Activated CD8-positive, alpha-beta T cell treated with anti-CD3 and anti-CD28 coated beads, Interleukin-2, amount 10 ng/mL, durations not matched to agents 7 days and 5 days (primary cell): Measurements from ENCODE around the gene GMEB2. TPM values are rescaled to one million over a fixed set of nuclear protein-coding genes. Genes with fewer than 3 reads are reported as not detected.
"Not testable (repeated sequence)": the region's sequence is repeated elsewhere in the genome, so short reads cannot be mapped to it uniquely, and the experiment has no call there.

Source experiments
- ATAC-seq: fragments of 150-1000 bp; cut with Tn5 transposase; one replicate; pipeline ENCODE4 v1.10.0; 2021; ENCODE audit warnings: moderate library complexity
- CTCF ChIA-PET: fragments of 350-600 bp; sonication (Branson Sonifier 250); formaldehyde crosslinking; loops from one replicate; lab custom pipeline; 2021; ENCODE audit warnings: antibody characterized with exemption; lab: Charles Lee
- POLR2A ChIA-PET: fragments of 350-600 bp; sonication (Branson Sonifier 250); formaldehyde crosslinking; loops from one replicate; lab custom pipeline; 2021; ENCODE audit warnings: antibody characterized with exemption; lab: Charles Lee
- DNase-seq: peaks from one replicate; pipeline ENCODE4 v3.0.0-alpha.2; 2020
- H3K27ac Mint-ChIP-seq: one replicate; pipeline ENCODE4 v1.8.0; 2021; ENCODE audit warnings: mild to moderate bottlenecking, mixed read lengths
- H3K27me3 Mint-ChIP-seq: one replicate; pipeline ENCODE4 v1.8.0; 2021; ENCODE audit warnings: low read depth, mixed read lengths
- H3K36me3 Mint-ChIP-seq: one replicate; pipeline ENCODE4 v1.8.0; 2021; ENCODE audit warnings: low read depth, mixed read lengths
- H3K4me1 Mint-ChIP-seq: one replicate; pipeline ENCODE4 v1.8.0; 2021; ENCODE audit warnings: low read depth, mixed read lengths
- H3K4me3 Mint-ChIP-seq: one replicate; pipeline ENCODE4 v1.8.0; 2021; ENCODE audit warnings: mild to moderate bottlenecking, mixed read lengths
- H3K9me3 Mint-ChIP-seq: one replicate; pipeline ENCODE4 v1.8.0; 2022; ENCODE audit warnings: mixed read lengths; ENCODE audit not compliant: insufficient read depth
- total RNA-seq, 2 experiments: library from RNA; stranded (reverse); gene quantifications; one replicate each; pipeline ENCODE4 v1.2.3, GENCODE V29; 2021

The GMEB2 gene
- total RNA-seq, 2 experiments from 2014 or later, result 16.2 TPM

DNA sequence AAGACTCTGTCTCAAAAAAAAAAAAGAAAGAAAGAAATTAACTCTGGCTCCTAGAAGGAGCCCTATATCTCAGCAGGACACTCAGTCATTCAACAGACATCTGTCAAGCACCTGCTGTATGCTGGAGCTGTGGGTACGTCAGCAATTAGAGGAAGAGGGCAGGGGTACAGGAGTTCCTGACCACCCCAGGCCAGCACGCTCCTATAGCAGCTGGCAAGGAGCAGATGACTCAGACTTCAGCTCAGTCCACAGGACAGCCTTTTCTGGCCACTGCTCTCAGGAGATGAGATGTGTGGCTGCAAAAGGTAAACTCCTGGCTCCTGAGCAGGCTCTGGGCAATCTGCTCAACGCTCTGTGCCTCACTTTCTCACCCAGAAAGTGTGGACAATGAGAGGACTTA is 29.6 kb upstream of the GMEB2 start:
- ChIA-PET CTCF (no interaction called here), POLR2A (no interaction called here)
- H3K27me3 Mint-ChIP-seq, result peaks cover 3% of the 10 kb centered on the region
- H3K36me3 Mint-ChIP-seq, result peaks cover 6% of the 10 kb centered on the region
- ATAC-seq (no peak), DNase-seq (no peak)
- H3K4me3 Mint-ChIP-seq, result no peak overlapping the region
- peaks cover 44% of the 10 kb centered on the region for H3K4me1 Mint-ChIP-seq
- no peaks in the 10 kb centered on the region for H3K9me3 Mint-ChIP-seq
- no peak overlapping the region for H3K27ac Mint-ChIP-seq

DNA sequence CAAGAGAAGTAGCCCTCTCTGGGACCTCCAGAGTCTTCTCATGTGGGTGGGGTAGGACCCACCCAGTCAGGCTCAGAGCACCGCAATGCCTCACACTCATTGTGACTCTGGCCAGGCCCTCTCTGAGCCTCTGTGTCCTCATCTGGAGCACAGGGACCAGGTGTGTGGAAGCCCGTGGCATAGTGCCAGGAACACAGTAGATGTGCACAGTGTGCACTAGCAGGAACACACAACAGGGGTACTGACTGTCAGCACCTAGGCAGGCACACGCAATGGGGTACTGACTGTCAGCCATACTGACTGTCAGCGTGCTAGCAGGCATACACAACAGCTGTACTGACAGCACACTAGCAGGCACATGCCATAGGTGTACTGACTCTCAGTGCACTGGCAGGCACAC is 28.3 kb upstream of the GMEB2 start:
- ATAC-seq (no peak), DNase-seq (no peak)
- peaks cover 4% of the 10 kb centered on the region for H3K36me3 Mint-ChIP-seq
- ChIA-PET CTCF (no interaction called here), POLR2A (no interaction called here)
- no peak overlapping the region for H3K4me3 Mint-ChIP-seq
- peaks cover 6% of the 10 kb centered on the region for H3K27me3 Mint-ChIP-seq
- no peak overlapping the region for H3K27ac Mint-ChIP-seq
- peaks cover 46% of the 10 kb centered on the region for H3K4me1 Mint-ChIP-seq
- no peaks in the 10 kb centered on the region for H3K9me3 Mint-ChIP-seq

DNA sequence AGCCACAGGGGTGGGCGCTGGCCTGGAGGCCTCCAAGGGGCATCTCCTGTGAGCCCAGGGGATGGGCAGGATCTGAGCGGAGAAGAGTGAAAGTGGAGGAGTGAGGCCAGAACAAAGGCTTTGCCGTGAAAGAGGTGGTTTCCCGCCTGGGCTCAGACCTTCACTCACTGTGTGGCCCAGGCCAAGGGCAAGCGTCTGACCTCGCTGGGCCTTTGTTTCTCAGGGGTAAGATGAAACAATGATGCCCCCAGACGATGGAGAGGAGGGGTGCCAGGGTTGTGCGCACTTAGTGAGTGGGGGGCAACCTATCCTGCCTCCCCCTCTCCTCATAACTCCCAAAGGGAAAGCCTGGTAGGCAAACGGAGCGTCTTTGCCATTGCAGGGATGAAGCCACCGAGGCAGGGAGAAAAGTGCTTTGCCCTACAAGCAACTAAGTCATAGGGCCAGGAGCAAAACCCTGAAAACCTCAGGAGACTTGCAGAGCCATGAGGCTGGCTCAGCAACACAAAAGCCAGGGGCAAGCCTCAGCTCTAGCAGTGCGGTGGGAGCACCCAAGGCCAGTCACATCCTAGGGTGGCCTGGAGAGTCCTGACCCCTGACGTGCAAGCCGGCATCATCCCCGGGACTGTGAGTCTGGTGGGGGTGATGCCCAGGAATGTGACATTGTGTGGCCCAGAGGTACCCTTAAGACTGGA is 27.2 kb upstream of the GMEB2 start:
- Mint-ChIP-seq H3K9me3 (no peaks in the 10 kb centered on the region), H3K36me3 (peaks cover 4% of the 10 kb centered on the region), H3K4me1 (peaks cover 39% of the 10 kb centered on the region), H3K27ac (peak overlapping the region; percentile 63), H3K4me3 (peak overlapping the region; percentile 75), H3K27me3 (peaks cover 6% of the 10 kb centered on the region)
- ATAC-seq, result no peak
- POLR2A ChIA-PET, result interaction anchor here (0.9 to 1.1 kb wide), 3 partner anchors 27 to 80 kb away, joined by 3 read pairs; partner anchors contain the start of gene HELZ2
- CTCF ChIA-PET, result interaction anchor here (1.6 kb wide), 1 partner anchor 12 kb away, joined by 4 read pairs; no protein-coding TSS in a partner anchor
- no peak for DNase-seq

DNA sequence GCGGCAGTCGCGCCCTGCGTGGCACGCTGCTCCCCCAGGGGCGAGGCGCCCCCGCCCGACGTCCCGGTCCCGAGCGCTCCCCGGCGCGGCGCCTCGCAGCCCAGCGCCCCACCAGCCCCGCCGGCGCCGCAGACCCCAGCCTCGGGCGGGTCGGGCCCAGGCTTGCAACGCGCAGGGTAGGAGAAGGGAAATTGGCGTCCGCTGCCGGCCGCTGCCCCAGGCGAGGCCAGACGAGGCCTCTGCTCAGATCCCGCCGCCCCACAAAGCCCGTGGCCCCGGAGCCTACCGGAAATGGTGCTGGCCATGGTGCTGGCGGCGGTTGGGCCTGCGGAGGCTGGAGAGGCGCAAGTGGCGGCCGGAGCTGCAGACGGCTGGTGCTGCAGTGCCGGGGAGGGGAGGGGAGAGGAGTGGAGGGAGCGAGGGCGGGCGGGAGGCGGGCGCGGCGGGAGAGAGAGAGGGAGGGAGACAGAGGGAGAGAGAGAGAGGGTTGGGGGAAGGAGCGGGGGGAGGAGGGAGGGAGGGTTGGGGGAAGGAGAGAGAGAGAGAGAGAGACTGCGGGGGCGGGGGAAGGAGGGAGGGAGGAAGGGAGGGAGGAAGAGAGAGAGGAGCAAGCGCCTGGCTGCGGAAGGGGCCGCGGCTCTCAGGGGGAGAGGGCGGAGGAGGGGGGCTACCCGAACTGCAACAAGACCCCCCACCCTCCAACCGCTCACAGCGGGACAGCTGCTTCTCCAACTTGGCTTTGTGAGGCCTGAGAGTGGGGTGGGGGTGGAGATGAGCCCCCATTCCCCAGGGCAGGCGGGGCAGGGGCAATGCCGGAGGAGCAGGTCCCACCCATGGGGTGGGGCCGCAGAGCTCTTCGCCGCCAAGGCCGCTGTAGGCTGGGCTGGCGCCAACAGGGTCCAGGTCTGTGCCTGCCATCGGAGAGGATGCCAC is 26.4 kb upstream of the GMEB2 start, which contains the start of gene STMN3:
Gene STMN3 (minus strand): TSS at position 384 of the 933 bp plus-strand sequence. CDS start 79 bp downstream, at position 305.
- DNase-seq (peak; percentile 82), ATAC-seq (peak; percentile 45)
- Mint-ChIP-seq H3K4me3 (peak within 1 kb of the TSS; percentile 75), H3K36me3 (peaks cover 3% of the 10 kb centered on the region), H3K4me1 (peaks cover 32% of the 10 kb centered on the region), H3K9me3 (no peaks in the 10 kb centered on the region), H3K27ac (peak within 1 kb of the TSS; percentile 63), H3K27me3 (peaks cover 6% of the 10 kb centered on the region)
- ChIA-PET POLR2A (interaction anchor here (0.9 to 1.1 kb wide), 3 partner anchors 26 to 79 kb away, joined by 3 read pairs; partner anchors contain the start of gene HELZ2), CTCF (interaction anchor here (1.0 to 1.6 kb wide), 2 partner anchors 11 to 83 kb away, joined by 3 to 4 read pairs; partner anchors contain the start of gene LIME1)

DNA sequence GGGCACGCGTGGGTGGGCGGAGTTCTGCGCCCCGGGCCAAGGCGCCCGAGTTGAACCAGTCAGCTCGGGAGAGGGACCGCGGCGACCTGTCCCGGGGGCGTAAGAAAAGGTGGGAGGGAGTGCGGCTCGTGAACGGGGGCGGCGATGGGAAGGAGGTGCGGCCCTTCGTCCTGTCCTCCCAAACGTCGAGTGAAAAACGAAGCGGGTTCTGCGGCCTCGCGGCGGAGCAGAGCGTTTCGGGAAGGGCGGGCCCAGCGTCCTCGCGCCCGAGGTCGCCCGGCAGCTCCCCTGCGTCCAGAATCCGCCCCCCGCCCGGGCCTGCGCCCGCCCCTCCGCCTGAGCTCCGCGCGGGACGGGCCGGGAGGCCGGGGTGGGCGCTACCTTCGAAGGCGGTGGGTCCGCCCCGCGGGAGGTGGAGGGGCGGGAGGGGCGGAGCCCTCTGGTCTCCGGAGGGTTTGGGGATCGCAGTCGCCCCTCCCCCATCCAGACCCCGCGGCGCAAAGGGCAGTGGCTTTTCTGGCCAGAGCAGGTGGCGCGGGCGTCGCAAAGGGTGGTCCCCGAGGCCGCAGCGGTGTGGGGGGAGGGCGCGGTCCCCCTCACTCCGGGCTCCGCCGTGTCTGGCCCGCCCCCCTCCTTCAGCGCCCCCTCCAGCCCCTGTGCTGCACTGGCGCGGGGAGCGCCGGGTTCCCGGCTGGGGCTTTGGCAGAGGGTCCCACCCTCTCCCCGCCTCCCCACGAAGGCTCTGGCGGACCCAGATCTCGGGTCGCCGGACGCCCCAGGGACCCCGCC is 25.5 kb upstream of the GMEB2 start:
- Mint-ChIP-seq H3K36me3 (no peaks in the 10 kb centered on the region), H3K4me3 (peak overlapping the region; percentile 50), H3K9me3 (no peaks in the 10 kb centered on the region), H3K27me3 (peaks cover 6% of the 10 kb centered on the region), H3K4me1 (peaks cover 24% of the 10 kb centered on the region), H3K27ac (no peak overlapping the region)
- ATAC-seq, result peak; percentile 31
- DNase-seq, result no peak
- POLR2A ChIA-PET, result interaction anchor here (1.3 kb wide), 1 partner anchor 10 kb away, joined by 7 read pairs; no protein-coding TSS in a partner anchor
- CTCF ChIA-PET, result interaction anchor here (1.0 kb wide), 2 partner anchors 11 to 84 kb away, joined by 3 to 6 read pairs; partner anchors contain the start of gene LIME1

DNA sequence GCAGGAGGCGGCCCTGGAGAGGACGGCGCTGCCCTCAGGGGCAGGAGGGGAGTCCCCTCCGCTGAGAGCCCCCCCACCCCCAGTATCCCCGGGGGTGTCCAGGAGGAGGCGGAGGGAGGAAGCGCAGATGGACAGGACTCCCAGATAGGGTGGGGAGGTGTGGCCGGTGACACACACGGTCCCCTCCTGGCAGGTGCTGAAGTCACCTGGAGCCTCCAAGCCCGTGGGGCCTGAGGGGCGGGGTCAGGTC is 25.0 kb upstream of the GMEB2 start:
- DNase-seq, result no peak
- Mint-ChIP-seq H3K27ac (no peak overlapping the region), H3K27me3 (peaks cover 6% of the 10 kb centered on the region), H3K4me3 (peak overlapping the region; percentile 70), H3K9me3 (no peaks in the 10 kb centered on the region), H3K4me1 (peaks cover 19% of the 10 kb centered on the region), H3K36me3 (no peaks in the 10 kb centered on the region)
- ChIA-PET CTCF (interaction anchor here (1.0 kb wide), 1 partner anchor 10 kb away, joined by 6 read pairs; no protein-coding TSS in a partner anchor), POLR2A (interaction anchor here (1.3 kb wide), 1 partner anchor 10 kb away, joined by 7 read pairs; no protein-coding TSS in a partner anchor)
- ATAC-seq, result no peak

DNA sequence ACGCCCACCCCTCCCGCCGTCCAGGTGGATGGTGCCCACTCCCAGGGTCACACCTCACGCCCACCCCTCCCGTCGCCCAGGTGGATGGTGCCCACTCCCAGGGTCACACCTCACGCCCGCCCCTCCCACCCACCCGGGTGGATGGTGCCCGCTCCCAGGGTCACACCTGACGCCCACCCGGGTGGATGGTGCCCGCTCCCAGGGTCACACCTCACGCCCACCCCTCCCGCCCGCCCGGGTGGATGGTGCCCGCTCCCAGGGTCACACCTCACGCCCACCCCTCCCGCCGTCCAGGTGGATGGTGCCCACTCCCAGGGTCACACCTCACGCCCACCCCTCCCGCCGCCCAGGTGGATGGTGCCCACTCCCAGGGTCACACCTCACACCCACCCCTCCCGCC is 23.6 kb upstream of the GMEB2 start:
- ATAC-seq, CTCF ChIA-PET, H3K4me3 Mint-ChIP-seq, H3K27ac Mint-ChIP-seq, DNase-seq, POLR2A ChIA-PET, H3K9me3 Mint-ChIP-seq, H3K27me3 Mint-ChIP-seq, H3K36me3 Mint-ChIP-seq: not testable (repeated sequence)
- peaks cover 19% of the 10 kb centered on the region for H3K4me1 Mint-ChIP-seq

DNA sequence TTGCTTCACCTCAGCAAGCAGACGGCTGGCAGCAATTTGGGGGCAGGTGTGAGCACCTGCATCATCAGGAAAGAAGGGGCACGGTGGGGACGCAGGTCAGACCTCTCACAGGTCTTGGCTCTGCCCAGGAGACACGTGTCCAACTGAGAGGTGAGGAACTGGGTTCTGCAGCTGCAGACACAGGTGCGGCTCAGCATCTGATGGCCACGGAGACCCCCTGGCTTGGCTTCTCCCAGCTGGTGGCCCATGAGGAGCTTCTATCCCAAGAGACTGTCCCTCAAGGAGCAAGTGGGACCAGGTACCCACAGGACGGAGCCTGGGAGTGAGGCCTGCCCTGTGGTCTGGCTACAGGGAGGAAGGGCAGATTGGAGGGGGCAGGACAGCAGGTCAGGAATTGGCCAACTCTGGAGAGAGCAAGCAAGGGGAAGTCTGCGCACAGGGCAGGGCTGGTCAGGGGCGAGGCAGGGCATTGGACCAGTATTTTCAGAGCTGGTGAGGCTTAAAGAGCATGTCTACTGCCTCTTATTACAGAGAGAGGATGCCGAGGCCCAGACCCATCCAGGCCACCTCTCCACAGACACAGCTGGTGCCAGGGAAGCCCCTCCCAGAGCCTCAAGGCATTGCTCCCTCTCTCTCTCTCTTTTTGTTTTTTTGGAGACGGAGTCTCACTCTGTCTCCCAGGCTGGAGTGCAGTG is 22.1 kb upstream of the GMEB2 start:
- no peaks in the 10 kb centered on the region for H3K9me3 Mint-ChIP-seq
- peaks cover 10% of the 10 kb centered on the region for H3K4me1 Mint-ChIP-seq
- no peak overlapping the region for H3K27ac Mint-ChIP-seq
- H3K4me3 Mint-ChIP-seq, result no peak overlapping the region
- CTCF ChIA-PET, result no interaction called here
- H3K27me3 Mint-ChIP-seq, result peaks cover 6% of the 10 kb centered on the region
- DNase-seq (no peak), ATAC-seq (no peak)
- POLR2A ChIA-PET, result no interaction called here
- no peaks in the 10 kb centered on the region for H3K36me3 Mint-ChIP-seq

DNA sequence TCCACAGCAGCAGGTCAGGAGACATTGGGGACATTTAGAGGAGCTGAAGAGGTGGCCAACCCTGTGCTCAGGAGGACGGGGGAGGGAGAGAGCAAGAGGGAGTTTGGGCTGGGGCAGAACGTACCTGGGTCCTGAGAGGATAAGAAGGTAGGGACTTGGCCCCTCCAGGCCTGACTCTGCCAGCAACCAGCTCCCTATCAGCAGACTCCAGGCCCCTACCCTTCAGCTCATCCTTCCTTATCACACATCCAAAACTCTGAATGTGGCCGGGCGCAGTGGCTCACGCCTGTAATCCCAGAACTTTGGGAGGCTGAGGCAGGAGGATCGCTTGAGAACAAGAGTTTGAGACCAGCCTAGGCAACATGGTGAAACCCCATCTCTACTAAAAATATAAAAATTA is 21.3 kb upstream of the GMEB2 start:
- H3K27ac Mint-ChIP-seq, result no peak overlapping the region
- ATAC-seq, result no peak
- peaks cover 6% of the 10 kb centered on the region for H3K27me3 Mint-ChIP-seq
- no peaks in the 10 kb centered on the region for H3K36me3 Mint-ChIP-seq
- H3K4me1 Mint-ChIP-seq, result peaks cover 6% of the 10 kb centered on the region
- ChIA-PET CTCF (no interaction called here), POLR2A (interaction anchor here (0.6 kb wide), 1 partner anchor 51 kb away, joined by 3 read pairs; no protein-coding TSS in a partner anchor)
- no peak for DNase-seq
- H3K4me3 Mint-ChIP-seq, result no peak overlapping the region
- no peaks in the 10 kb centered on the region for H3K9me3 Mint-ChIP-seq

DNA sequence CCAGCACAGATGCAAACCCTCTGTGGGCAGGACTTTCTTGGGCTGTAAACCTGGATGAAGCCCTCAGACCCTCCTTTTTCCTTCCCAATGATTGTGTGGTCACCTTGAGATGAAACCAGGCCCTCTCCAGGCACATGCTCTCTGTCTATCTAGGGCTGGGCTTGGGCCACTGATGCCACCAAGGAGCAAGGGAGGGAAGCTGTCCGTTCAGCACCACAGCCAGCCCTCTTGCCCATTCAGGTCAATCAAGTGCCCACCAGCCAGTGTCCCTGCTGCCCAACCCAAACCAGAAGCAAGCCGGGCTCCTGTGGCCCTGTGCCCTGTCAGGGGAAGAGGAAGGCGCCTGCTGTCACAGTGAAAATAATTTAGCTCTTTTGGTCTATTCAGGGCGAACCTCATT is 18.3 kb upstream of the GMEB2 start:
- no peak overlapping the region for H3K27ac Mint-ChIP-seq
- CTCF ChIA-PET, result interaction anchor here (1.0 to 1.5 kb wide), 3 partner anchors 16 to 29 kb away, joined by 3 to 4 read pairs (median 3); no protein-coding TSS in a partner anchor
- H3K36me3 Mint-ChIP-seq, result no peaks in the 10 kb centered on the region
- H3K9me3 Mint-ChIP-seq, result no peaks in the 10 kb centered on the region
- no peak for DNase-seq
- POLR2A ChIA-PET, result interaction anchor here (1.0 to 1.4 kb wide), 2 partner anchors 13 to 18 kb away, joined by 3 to 4 read pairs; partner anchors contain the start of genes GMEB2 and RTEL1
- H3K4me3 Mint-ChIP-seq, result no peak overlapping the region
- H3K27me3 Mint-ChIP-seq, result no peaks in the 10 kb centered on the region
- ATAC-seq, result no peak
- H3K4me1 Mint-ChIP-seq, result no peaks in the 10 kb centered on the region
